ENCODE data around the gene SEC23IP.

- TF ChIP-seq CTCF (IDR thresholded peaks at IDR 0.05) (no peak), POLR2A (IDR thresholded peaks at IDR 0.05) (no peak)
These were observed 3.6 kb downstream of the SEC23IP start for GRCh38 chr10:119896061-119896655.
